Measurements from ENCODE around the gene CTNNA1. TPM values are rescaled to one million over a fixed set of nuclear protein-coding genes. Genes with fewer than 3 reads are reported as not detected.

The CTNNA1 gene
- total and polyA plus RNA-seq, 2 donors (not counting 3 experiments of a cell fraction or from before 2014, with no cell fraction given) = 156 to 394 TPM

GRCh38 chr5:138978080-138978479 lies 224.9 kb downstream of the CTNNA1 start:
- Histone ChIP-seq H3K9ac (replicated peaks; ENCODE audit: extremely low read depth, insufficient read depth, low read length) (no peak overlapping the region), H3K4me2 (ENCODE audit: insufficient read depth, low read length) (no peak overlapping the region), H2AFZ (ENCODE audit: low read depth, low read length) (no peak overlapping the region), H3K9me3 (replicated peaks; ENCODE audit: control insufficient read depth, insufficient read depth, low read length) (no peaks in the 10 kb centered on the region), H3K9me1 (replicated peaks; ENCODE audit: control insufficient read depth, extremely low read depth, insufficient read depth, low read length) (no peaks in the 10 kb centered on the region), H3K79me2 (ENCODE audit: control insufficient read depth, insufficient read depth, low read length) (no peaks in the 10 kb centered on the region), H3K36me3 (ENCODE audit: control insufficient read depth in 2 of 2, extremely low read depth in 1 of 2, insufficient read depth in 2 of 2, low read length in 2 of 2) (no peaks in the 10 kb centered on the region), H3K4me3 (replicated peaks in 1 of 3; ENCODE audit: insufficient read depth in 1 of 3, low read depth in 1 of 3, low read length in 3 of 3) (no peak overlapping the region), H3K27ac (ENCODE audit: insufficient read depth, low read depth, low read length) (no peak overlapping the region), H4K20me1 (replicated peaks; ENCODE audit: control insufficient read depth, extremely low read depth, insufficient read depth, low read length) (no peaks in the 10 kb centered on the region), H3K27me3 (ENCODE audit: control insufficient read depth in 2 of 2, insufficient read depth in 2 of 2, low read length in 2 of 2) (no peaks in the 10 kb centered on the region), H3K4me1 (ENCODE audit: control insufficient read depth, extremely low read depth, insufficient read depth, low read length) (peaks cover 13% of the 10 kb centered on the region)
- DNase-seq (ENCODE audit: low read depth, low spot score) = no peak
- dilution Hi-C loops (cut with MboI; ENCODE audit: extremely low pct_ligation_motif_present, low sequenced_read_pairs) (no loop called here), intact Hi-C loops (cut with micrococcal nuclease) (no loop called here)
- ChIA-PET POLR2A (no interaction called here), CTCF (interaction anchor here (1.3 kb wide), 1 partner anchor 10 kb away, joined by 4 read pairs; no protein-coding TSS in a partner anchor)
- no TSS peak for BruUV-seq (replicated peaks)
- TF ChIP-seq POLR2AphosphoS5 (IDR thresholded peaks at IDR 0.05; ENCODE audit: insufficient read depth, low read depth, low read length) (no peak), FOS (IDR thresholded peaks at IDR 0.05; ENCODE audit: borderline replicate concordance, insufficient read depth, low read length) (no peak)
- FAIRE-seq = no peak

GRCh38 chr5:138978581-138978980 lies 225.4 kb downstream of the CTNNA1 start:
- FAIRE-seq = no peak
- Histone ChIP-seq H3K27me3 (ENCODE audit: control insufficient read depth in 2 of 2, insufficient read depth in 2 of 2, low read length in 2 of 2) (no peaks in the 10 kb centered on the region), H4K20me1 (replicated peaks; ENCODE audit: control insufficient read depth, extremely low read depth, insufficient read depth, low read length) (no peaks in the 10 kb centered on the region), H3K9ac (replicated peaks; ENCODE audit: extremely low read depth, insufficient read depth, low read length) (no peak overlapping the region), H3K27ac (ENCODE audit: insufficient read depth, low read depth, low read length) (no peak overlapping the region), H3K4me3 (replicated peaks in 1 of 3; ENCODE audit: insufficient read depth in 1 of 3, low read depth in 1 of 3, low read length in 3 of 3) (no peak overlapping the region), H3K4me2 (ENCODE audit: insufficient read depth, low read length) (no peak overlapping the region), H3K36me3 (ENCODE audit: control insufficient read depth in 2 of 2, extremely low read depth in 1 of 2, insufficient read depth in 2 of 2, low read length in 2 of 2) (no peaks in the 10 kb centered on the region), H3K79me2 (ENCODE audit: control insufficient read depth, insufficient read depth, low read length) (no peaks in the 10 kb centered on the region), H3K4me1 (ENCODE audit: control insufficient read depth, extremely low read depth, insufficient read depth, low read length) (peaks cover 13% of the 10 kb centered on the region), H3K9me3 (replicated peaks; ENCODE audit: control insufficient read depth, insufficient read depth, low read length) (no peaks in the 10 kb centered on the region), H3K9me1 (replicated peaks; ENCODE audit: control insufficient read depth, extremely low read depth, insufficient read depth, low read length) (no peaks in the 10 kb centered on the region), H2AFZ (ENCODE audit: low read depth, low read length) (no peak overlapping the region)
- no TSS peak for BruUV-seq (replicated peaks)
- POLR2A ChIA-PET = no interaction called here
- TF ChIP-seq FOS (IDR thresholded peaks at IDR 0.05; ENCODE audit: borderline replicate concordance, insufficient read depth, low read length) (no peak), JUN (IDR thresholded peaks at IDR 0.05; ENCODE audit: borderline replicate concordance, insufficient read depth, insufficient read length, low read depth) (no peak), POLR2A (IDR thresholded peaks at IDR 0.05; ENCODE audit: low read depth, low read length) (no peak), POLR2AphosphoS5 (IDR thresholded peaks at IDR 0.05; ENCODE audit: insufficient read depth, low read depth, low read length) (no peak), GATA2 (IDR thresholded peaks at IDR 0.05; ENCODE audit: insufficient read depth, insufficient read length, low read depth, low read length) (no peak), CTCF (IDR thresholded peaks at IDR 0.05; ENCODE audit: extremely low read depth in 1 of 2, insufficient read depth in 1 of 2, low read depth in 1 of 2, low read length in 2 of 2) (no peak), MAX (IDR thresholded peaks at IDR 0.05; ENCODE audit: insufficient read depth, insufficient read length) (no peak), MYC (IDR thresholded peaks at IDR 0.05; ENCODE audit: low read depth, low read length) (no peak), EZH2 (IDR thresholded peaks at IDR 0.05; ENCODE audit: borderline replicate concordance, low read depth, low read length, severe bottlenecking) (no peak)
- DNase-seq (ENCODE audit: low read depth, low spot score) = no peak
- CTCF ChIA-PET = interaction anchor here (1.3 kb wide), 1 partner anchor 9 kb away, joined by 4 read pairs; no protein-coding TSS in a partner anchor
- dilution Hi-C loops (cut with MboI; ENCODE audit: extremely low pct_ligation_motif_present, low sequenced_read_pairs) (no loop called here), intact Hi-C loops (cut with micrococcal nuclease) (no loop called here)

Measured in endothelial cell of umbilical vein (primary cell).